GM12892 (cell line): ENCODE data around the gene ITFG1.

Experiments
- POLR2A ChIP-seq: IDR thresholded peaks from 2 replicates; pipeline ENCODE4 v1.6.1; 2011; ENCODE audit warnings: low read depth, low read length, control low read depth
- POLR2AphosphoS5 ChIP-seq: IDR thresholded peaks from 2 replicates; pipeline ENCODE4 v1.6.1; 2011; ENCODE audit warnings: low read depth, low read length, control low read depth
- TAF1 ChIP-seq: IDR thresholded peaks from 2 replicates; pipeline ENCODE4 v1.6.1; 2011; ENCODE audit warnings: low read depth, mild to moderate bottlenecking, control low read depth, low read length, borderline replicate concordance

DNA sequence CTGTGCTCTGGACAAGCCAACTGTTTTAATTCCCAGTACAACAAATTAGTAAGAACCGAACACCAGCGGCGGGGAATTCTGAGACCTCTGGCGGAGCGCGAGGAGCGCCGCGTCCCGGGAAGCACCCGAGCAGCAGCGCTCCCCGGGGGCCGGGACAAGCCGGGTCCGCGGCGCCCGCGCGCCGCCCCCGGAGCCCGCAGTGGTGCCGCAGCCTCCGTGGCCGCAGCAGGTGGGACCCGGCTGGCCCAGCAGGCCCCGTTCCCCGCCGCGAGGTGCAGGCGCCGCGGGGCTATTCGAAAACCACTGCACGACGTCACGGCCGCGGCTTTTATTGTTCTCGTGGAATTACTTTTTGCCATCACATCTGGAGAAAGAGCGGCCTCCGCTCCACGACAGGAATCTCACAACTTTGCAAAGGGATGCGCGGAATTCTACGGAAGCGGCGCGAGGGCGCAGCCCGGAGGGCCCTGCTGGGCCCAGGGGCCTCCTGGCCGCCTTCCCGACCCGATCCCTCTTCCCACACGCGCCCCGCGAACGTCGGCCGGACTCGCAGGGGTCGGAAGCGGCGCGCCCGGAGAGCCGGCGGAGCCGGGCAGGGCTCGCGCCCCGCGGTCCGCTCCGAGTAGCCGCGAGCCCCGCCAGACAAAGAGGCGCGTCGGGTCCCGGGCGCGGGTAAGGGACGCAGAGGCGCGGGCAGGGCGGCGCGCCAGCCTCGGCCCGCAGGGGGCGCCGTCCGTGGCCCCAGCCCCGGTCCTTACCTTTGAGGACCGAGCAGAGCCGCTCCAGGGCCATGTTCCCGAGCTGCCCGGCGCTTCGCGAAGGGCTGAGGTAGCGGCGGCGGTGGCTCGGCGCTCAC is 317.8 kb downstream of the ITFG1 start:
- TF ChIP-seq POLR2A (no peak), POLR2AphosphoS5 (no peak), TAF1 (no peak)
